Neural crest cell (in vitro differentiated cells): Measurements from ENCODE around the gene RAP1GAP2. TPM values are rescaled to one million over a fixed set of nuclear protein-coding genes. Genes with fewer than 3 reads are reported as not detected.

Source experiments
- DNase-seq: peaks from one replicate; pipeline ENCODE4 v3.0.0; 2021; ENCODE audit warnings: low read depth, mixed read lengths, low spot score
- H3K27ac Mint-ChIP-seq: one replicate; pipeline ENCODE4 v1.8.0; 2021; ENCODE audit warnings: mild to moderate bottlenecking, mixed read lengths; ENCODE audit not compliant: unreplicated experiment
- H3K27me3 Mint-ChIP-seq: 2 replicates; pipeline ENCODE4 v1.8.0; 2021; ENCODE audit warnings: low read depth, mild to moderate bottlenecking, mixed read lengths
- H3K36me3 Mint-ChIP-seq: 2 replicates; pipeline ENCODE4 v1.8.0; 2021; ENCODE audit warnings: low read depth, mild to moderate bottlenecking, mixed read lengths
- H3K4me1 Mint-ChIP-seq: 2 replicates; pipeline ENCODE4 v1.8.0; 2021; ENCODE audit warnings: mixed read lengths
- H3K4me3 Mint-ChIP-seq: one replicate; pipeline ENCODE4 v1.8.0; 2021; ENCODE audit warnings: mild to moderate bottlenecking, mixed read lengths
- H3K9me3 Mint-ChIP-seq: 2 replicates; pipeline ENCODE4 v1.8.0; 2021; ENCODE audit warnings: mixed read lengths
- total RNA-seq: library from RNA; stranded (reverse); gene quantifications from 2 replicates; pipeline ENCODE4 v1.2.1, GENCODE V29; 2021
- TF ChIP-seq, protein P1 (sequence below): fragments of 200-600 bp; sonication (generic); conservative IDR thresholded peaks from 2 replicates; pipeline ENCODE4 v1.5.0; 2021; ENCODE audit warnings: antibody characterized with exemption, mild to moderate bottlenecking

Gene RAP1GAP2
- total RNA-seq, 1 donor from 2014 or later: 1.0 TPM

GRCh38 chr17:2803386-2803785 is 7.1 kb downstream of the RAP1GAP2 start:
- Mint-ChIP-seq H3K4me3 (no peak overlapping the region), H3K27ac (no peak overlapping the region), H3K27me3 (peaks cover 7% of the 10 kb centered on the region), H3K9me3 (no peaks in the 10 kb centered on the region), H3K36me3 (no peaks in the 10 kb centered on the region), H3K4me1 (no peaks in the 10 kb centered on the region)
- DNase-seq: no peak
- TF ChIP-seq, protein P1, sequence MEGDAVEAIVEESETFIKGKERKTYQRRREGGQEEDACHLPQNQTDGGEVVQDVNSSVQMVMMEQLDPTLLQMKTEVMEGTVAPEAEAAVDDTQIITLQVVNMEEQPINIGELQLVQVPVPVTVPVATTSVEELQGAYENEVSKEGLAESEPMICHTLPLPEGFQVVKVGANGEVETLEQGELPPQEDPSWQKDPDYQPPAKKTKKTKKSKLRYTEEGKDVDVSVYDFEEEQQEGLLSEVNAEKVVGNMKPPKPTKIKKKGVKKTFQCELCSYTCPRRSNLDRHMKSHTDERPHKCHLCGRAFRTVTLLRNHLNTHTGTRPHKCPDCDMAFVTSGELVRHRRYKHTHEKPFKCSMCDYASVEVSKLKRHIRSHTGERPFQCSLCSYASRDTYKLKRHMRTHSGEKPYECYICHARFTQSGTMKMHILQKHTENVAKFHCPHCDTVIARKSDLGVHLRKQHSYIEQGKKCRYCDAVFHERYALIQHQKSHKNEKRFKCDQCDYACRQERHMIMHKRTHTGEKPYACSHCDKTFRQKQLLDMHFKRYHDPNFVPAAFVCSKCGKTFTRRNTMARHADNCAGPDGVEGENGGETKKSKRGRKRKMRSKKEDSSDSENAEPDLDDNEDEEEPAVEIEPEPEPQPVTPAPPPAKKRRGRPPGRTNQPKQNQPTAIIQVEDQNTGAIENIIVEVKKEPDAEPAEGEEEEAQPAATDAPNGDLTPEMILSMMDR: no peak

DNA sequence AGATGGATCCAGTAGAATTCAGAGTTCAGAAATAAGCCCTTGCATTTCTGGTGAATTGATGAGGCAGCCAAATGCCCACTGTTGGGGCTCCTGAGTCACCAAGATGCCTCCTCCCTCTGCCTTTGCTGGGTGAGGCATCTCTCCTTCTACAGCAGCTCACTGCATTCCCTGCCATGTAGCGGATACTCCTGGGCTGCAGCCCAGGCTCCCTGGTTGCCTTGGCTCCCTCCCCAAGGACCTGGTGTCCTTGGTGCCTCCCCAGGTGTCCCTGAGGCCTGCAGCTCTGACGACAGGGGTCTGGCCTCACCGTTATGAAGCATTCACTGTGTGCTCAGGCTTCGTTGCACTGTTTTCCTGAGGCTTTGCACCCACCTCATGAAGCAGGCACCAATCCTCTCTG is 7.7 kb downstream of the RAP1GAP2 start:
- TF ChIP-seq, protein P1: no peak
- H3K27ac Mint-ChIP-seq: no peak overlapping the region
- H3K4me3 Mint-ChIP-seq: no peak overlapping the region
- H3K36me3 Mint-ChIP-seq: no peaks in the 10 kb centered on the region
- peaks cover 6% of the 10 kb centered on the region for H3K27me3 Mint-ChIP-seq
- DNase-seq: no peak
- no peaks in the 10 kb centered on the region for H3K9me3 Mint-ChIP-seq
- H3K4me1 Mint-ChIP-seq: no peaks in the 10 kb centered on the region

GRCh38 chr17:2804912-2805311 is 8.7 kb downstream of the RAP1GAP2 start:
- Mint-ChIP-seq H3K36me3 (no peaks in the 10 kb centered on the region), H3K27me3 (peaks cover 4% of the 10 kb centered on the region), H3K4me1 (no peaks in the 10 kb centered on the region), H3K4me3 (no peak overlapping the region), H3K27ac (no peak overlapping the region), H3K9me3 (no peaks in the 10 kb centered on the region)
- TF ChIP-seq, protein P1: no peak
- DNase-seq: no peak

GRCh38 chr17:2805961-2806360 is 9.7 kb downstream of the RAP1GAP2 start:
- DNase-seq: no peak
- no peaks in the 10 kb centered on the region for H3K9me3 Mint-ChIP-seq
- TF ChIP-seq, protein P1: no peak
- no peaks in the 10 kb centered on the region for H3K36me3 Mint-ChIP-seq
- H3K27ac Mint-ChIP-seq: no peak overlapping the region
- no peaks in the 10 kb centered on the region for H3K4me1 Mint-ChIP-seq
- peaks cover 4% of the 10 kb centered on the region for H3K27me3 Mint-ChIP-seq
- no peak overlapping the region for H3K4me3 Mint-ChIP-seq

DNA sequence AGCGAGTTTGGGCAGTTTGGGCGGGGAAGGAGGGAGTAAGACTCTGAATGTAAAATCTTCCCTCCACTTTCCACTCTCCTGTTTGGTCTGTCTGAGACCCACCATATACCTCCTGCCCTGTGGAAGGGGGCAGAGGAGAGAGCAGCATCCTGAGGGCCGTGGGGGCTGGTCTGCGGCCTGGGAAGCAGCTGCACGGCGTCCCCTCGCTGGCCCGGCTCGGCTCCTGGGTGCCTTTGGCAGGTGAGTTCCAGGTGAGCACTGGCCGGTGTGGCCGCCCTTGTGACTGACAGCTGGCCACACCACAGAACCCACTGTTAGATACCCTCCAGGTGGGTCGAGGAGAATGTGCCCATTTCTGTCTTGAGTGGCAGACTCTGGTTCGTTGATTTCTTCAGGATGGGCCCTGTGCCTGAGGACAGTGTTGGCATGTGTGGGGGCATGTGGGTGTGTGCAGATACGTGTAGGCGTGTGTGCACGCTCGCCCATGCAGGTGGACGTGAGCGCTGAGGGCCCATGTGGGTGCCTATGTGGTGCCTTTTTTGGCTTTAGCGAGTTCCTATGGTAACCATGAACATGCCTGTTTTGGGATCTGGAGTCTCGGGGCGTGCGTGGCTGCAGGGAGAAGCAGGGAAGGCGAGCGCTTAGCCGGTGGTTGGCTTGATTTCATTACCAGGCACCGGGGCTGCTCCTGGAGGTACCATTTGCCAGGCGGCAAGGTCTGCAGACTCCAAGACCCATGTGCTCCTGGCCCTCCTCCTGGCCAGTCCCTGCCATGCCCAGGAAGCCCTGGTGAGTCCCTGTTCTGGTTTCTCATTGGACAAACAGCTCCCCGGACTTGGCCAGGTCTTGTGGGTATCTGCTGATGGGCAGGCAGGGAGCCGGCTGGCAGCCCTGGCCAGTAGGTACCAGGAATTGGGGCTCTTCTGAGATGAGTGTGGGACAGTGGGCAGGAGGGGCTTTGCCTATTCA is 12.4 kb downstream of the RAP1GAP2 start:
- no peak for DNase-seq
- Mint-ChIP-seq H3K4me3 (no peak overlapping the region), H3K4me1 (peaks cover 8% of the 10 kb centered on the region), H3K36me3 (no peaks in the 10 kb centered on the region), H3K27me3 (no peaks in the 10 kb centered on the region), H3K27ac (no peak overlapping the region), H3K9me3 (no peaks in the 10 kb centered on the region)
- TF ChIP-seq, protein P1: no peak
